ENCODE measurements around the gene FAAP20.

- no peak for TF ChIP-seq TEAD4 (CRISPR knock-in tag; IDR thresholded peaks at IDR 0.05)
- 0 out of 2 replicates have a peak, but pooled peaks have one; percentile 47 for TF ChIP-seq MYBL2 (CRISPR knock-in tag; IDR thresholded peaks at IDR 0.05)
- TF ChIP-seq ZNF219 (CRISPR knock-in tag; IDR thresholded peaks at IDR 0.05; ENCODE audit: borderline replicate concordance) = no peak
- TF ChIP-seq E2F5 (CRISPR knock-in tag; IDR thresholded peaks at IDR 0.05) = no peak
- no peak for TF ChIP-seq CTCF (IDR thresholded peaks at IDR 0.05)
- peak; percentile 62 for TF ChIP-seq SP1 (CRISPR knock-in tag; conservative IDR thresholded peaks at IDR 0.05)
- no peak for TF ChIP-seq NR2C2 (CRISPR knock-in tag; IDR thresholded peaks at IDR 0.05)
- no peak for TF ChIP-seq CREB1 (CRISPR knock-in tag; IDR thresholded peaks at IDR 0.05)
Measured at GRCh38 chr1:2204415-2205190, 10.0 kb upstream of the FAAP20 start.

All from WTC11 (cell line).